ENCODE measurements around the gene LYRM2. TPM values are rescaled to one million over a fixed set of nuclear protein-coding genes. Genes with fewer than 3 reads are reported as not detected.

LYRM2 gene
- total and polyA plus RNA-seq, 7 donors: 15.0 to 39.6 (median 25.7) TPM

DNA sequence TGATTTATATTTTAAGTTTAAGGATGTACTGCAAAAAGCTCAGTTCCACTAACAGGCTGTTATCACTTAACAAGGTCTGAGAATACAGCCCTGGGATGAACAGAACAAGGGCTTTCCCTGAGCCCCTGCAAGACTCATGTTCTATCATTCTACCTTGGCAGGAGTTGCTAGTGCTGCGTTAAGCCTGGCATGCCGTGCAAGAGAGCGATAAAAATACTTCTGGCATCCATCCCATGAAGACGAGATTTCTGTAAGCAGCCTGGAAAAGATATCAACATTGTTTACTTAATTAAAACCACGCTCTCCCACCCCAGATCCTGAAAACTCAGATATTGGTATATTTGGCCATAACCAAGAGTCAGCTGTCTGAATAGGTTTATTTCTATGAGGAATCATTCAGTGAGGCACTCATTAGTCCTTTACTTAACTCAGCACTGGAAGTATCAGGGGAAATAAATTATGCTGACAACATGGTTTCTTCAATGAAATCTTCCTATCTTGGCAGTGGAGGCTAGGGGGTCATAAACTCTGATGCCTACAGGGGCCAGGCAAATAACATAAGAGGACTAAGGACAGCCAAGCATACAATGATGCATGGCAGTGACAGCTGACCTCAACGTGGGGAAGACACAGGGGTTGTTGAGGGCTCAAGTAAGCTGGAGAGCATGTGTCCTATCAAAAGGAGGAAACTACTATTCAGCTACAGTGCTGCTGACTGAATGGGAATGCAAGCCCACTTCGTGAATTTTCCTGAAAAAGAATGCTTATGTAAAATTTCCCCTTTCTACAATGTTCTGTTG lies 37.6 kb upstream of the LYRM2 start:
- Histone ChIP-seq H3K27ac (no peak overlapping the region), H3K9me3 (no peaks in the 10 kb centered on the region), H3K4me3 (no peak overlapping the region), H3K27me3 (no peaks in the 10 kb centered on the region), H3K36me3 (peaks cover 28 to 97% (median 52%) of the 10 kb centered on the region in 4 donors), H3K4me1 (peaks cover 0 to 5% (median 0%) of the 10 kb centered on the region in 4 donors)
- 76 to 78% methylated on average over 7 of the region's 7 CpGs for WGBS, 2 donors
- intact Hi-C loops (cut with DNase I): no loop called here
- DNase-seq: no peak
- TF ChIP-seq EP300 (IDR thresholded peaks at IDR 0.05) (no peak), POLR2A (IDR thresholded peaks at IDR 0.05) (no peak), POLR2AphosphoS5 (IDR thresholded peaks at IDR 0.05) (no peak)
- TF ChIP-seq, protein P1, sequence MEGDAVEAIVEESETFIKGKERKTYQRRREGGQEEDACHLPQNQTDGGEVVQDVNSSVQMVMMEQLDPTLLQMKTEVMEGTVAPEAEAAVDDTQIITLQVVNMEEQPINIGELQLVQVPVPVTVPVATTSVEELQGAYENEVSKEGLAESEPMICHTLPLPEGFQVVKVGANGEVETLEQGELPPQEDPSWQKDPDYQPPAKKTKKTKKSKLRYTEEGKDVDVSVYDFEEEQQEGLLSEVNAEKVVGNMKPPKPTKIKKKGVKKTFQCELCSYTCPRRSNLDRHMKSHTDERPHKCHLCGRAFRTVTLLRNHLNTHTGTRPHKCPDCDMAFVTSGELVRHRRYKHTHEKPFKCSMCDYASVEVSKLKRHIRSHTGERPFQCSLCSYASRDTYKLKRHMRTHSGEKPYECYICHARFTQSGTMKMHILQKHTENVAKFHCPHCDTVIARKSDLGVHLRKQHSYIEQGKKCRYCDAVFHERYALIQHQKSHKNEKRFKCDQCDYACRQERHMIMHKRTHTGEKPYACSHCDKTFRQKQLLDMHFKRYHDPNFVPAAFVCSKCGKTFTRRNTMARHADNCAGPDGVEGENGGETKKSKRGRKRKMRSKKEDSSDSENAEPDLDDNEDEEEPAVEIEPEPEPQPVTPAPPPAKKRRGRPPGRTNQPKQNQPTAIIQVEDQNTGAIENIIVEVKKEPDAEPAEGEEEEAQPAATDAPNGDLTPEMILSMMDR (IDR thresholded peaks at IDR 0.05): no peak

DNA sequence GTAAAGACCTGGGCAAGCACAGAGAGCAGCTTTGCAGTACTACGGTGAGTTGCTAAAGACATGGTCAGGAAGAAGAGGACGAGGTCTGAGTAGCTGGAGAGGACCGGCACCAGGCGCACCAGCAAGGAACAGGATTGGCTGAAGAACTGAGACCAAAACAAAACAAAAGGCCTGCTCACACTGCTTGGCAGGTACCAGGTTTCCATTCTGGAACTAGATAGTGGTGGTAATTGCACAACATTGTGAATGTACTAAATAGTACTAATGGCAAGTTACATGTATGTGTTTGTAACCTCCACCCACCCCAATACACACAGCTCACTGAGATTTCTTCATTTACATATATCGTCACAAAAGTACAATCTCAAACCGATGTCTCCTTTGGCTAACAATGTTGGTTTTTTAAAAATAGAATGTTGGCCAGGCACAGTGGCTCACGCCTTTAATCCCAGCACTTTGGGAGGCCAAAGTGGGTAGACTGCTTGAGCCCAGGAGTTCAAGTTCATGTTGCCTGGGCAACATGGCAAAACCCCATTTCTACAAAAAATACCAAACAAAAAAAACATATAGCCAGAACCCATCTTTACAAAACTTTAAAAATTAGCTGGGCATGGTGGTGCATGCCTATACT lies 32.5 kb upstream of the LYRM2 start:
- intact Hi-C loops (cut with DNase I): no loop called here
- Histone ChIP-seq H3K4me3 (no peak overlapping the region), H3K27me3 (no peaks in the 10 kb centered on the region), H3K27ac (no peak overlapping the region), H3K4me1 (peaks cover 0 to under 1% (median 0%) of the 10 kb centered on the region in 4 donors), H3K9me3 (no peaks in the 10 kb centered on the region), H3K36me3 (peaks cover 28 to 79% (median 39%) of the 10 kb centered on the region in 4 donors)
- 97% methylated on average over 7 of the region's 7 CpGs for WGBS, 2 donors
- TF ChIP-seq, protein P1 (IDR thresholded peaks at IDR 0.05): no peak
- TF ChIP-seq POLR2AphosphoS5 (IDR thresholded peaks at IDR 0.05) (no peak), EP300 (IDR thresholded peaks at IDR 0.05) (no peak), POLR2A (IDR thresholded peaks at IDR 0.05) (no peak)
- DNase-seq: no peak

DNA sequence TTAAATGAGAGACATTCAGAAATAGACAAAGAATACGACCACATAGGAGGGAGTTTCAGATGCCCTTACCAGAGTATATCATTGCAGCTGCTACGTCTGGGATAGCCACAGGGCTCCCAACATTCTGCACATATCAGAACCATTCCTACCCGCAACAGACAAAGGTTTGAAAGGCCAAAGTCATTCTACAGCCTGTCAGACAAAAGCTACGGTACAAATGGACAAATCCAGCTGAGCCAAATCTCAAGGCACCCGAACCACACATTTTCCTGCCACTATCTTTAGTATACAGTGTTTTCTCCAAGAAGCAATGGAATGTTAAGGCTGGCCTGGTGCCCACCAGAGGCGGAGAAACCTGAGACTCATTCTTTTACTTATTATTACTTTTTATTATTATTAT lies 30.5 kb upstream of the LYRM2 start:
- no peak overlapping the region for H3K4me3 ChIP-seq
- WGBS, 2 donors: 77 to 79% methylated on average over 6 of the region's 6 CpGs
- no peaks in the 10 kb centered on the region for H3K27me3 ChIP-seq
- DNase-seq: no peak
- H3K4me1 ChIP-seq: no peaks in the 10 kb centered on the region
- no peak overlapping the region for H3K27ac ChIP-seq
- intact Hi-C loops (cut with DNase I): no loop called here
- no peak for TF ChIP-seq EP300 (IDR thresholded peaks at IDR 0.05)
- TF ChIP-seq POLR2AphosphoS5 (IDR thresholded peaks at IDR 0.05): no peak
- TF ChIP-seq, protein P1 (IDR thresholded peaks at IDR 0.05): no peak
- TF ChIP-seq POLR2A (IDR thresholded peaks at IDR 0.05): no peak
- H3K9me3 ChIP-seq: no peaks in the 10 kb centered on the region
- peaks cover 13 to 80% (median 28%) of the 10 kb centered on the region in 4 donors for H3K36me3 ChIP-seq

DNA sequence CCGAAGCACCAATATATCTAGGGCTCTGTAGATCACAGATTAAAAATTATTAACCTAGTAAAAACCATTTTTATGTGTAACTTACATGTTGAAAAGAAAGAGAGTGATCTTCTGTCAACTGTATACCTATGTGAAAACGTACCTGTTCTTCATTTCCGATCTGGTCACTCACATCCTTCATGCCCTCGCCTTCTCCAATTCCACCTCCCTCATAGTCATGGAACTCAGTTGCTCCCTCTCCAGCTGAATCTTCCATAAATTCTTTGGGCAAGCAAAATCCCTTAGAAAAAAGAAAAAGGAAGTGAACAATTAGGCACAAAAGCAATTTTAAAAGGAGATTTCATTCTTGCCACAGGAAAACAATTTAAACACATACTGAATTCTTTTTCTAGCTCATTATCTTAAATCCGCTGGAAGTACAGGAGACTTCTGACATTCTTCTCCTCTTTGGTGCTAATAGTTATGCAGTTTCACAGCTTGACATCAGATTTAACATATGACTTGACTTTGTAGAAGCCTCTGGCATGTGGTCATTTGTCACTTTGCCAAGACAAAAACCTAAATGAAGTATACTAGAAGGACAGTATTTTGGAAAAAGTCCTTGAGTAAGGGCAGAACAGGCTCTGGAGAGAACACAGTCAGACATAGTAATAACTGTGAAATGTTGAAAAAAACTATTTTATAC lies 29.5 kb upstream of the LYRM2 start:
- TF ChIP-seq POLR2A (IDR thresholded peaks at IDR 0.05) (no peak), POLR2AphosphoS5 (IDR thresholded peaks at IDR 0.05) (no peak), EP300 (IDR thresholded peaks at IDR 0.05) (no peak)
- TF ChIP-seq, protein P1 (IDR thresholded peaks at IDR 0.05): no peak
- no peaks in the 10 kb centered on the region for H3K9me3 ChIP-seq
- no peaks in the 10 kb centered on the region for H3K4me1 ChIP-seq
- intact Hi-C loops (cut with DNase I): no loop called here
- H3K27ac ChIP-seq: no peak overlapping the region
- 93 to 96% methylated on average over 5 of the region's 5 CpGs for WGBS, 2 donors
- H3K4me3 ChIP-seq: no peak overlapping the region
- H3K27me3 ChIP-seq: no peaks in the 10 kb centered on the region
- DNase-seq: no peak
- peaks cover 9 to 80% (median 23%) of the 10 kb centered on the region in 4 donors for H3K36me3 ChIP-seq
